Central memory CD8-positive, alpha-beta T cell (primary cell): Measurements from ENCODE around the gene GPC3.

Experiments used
- ATAC-seq: fragments of 150-1000 bp; cut with Tn5 transposase; replicated peaks from 2 replicates; pipeline ENCODE4 v1.10.0; 2022; ENCODE audit warnings: mild to moderate bottlenecking, moderate FRiP score, moderate number of reproducible peaks; ENCODE audit not compliant: poor library complexity, severe bottlenecking; ENCODE audit errors: extremely low read depth
- DNase-seq, 2 donors: peaks; one replicate each; pipeline ENCODE4 v3.0.0; 2021; ENCODE audit warnings: low spot score in 2 of 2
- H3K27ac Mint-ChIP-seq: one replicate; pipeline ENCODE4 v1.8.0; 2022; ENCODE audit warnings: low read depth, mild to moderate bottlenecking, moderate library complexity, mixed read lengths
- H3K27me3 Mint-ChIP-seq: one replicate; pipeline ENCODE4 v1.8.0; 2022; ENCODE audit warnings: mixed read lengths
- H3K36me3 Mint-ChIP-seq: one replicate; pipeline ENCODE4 v1.8.0; 2022; ENCODE audit warnings: mild to moderate bottlenecking, moderate library complexity, mixed read lengths; ENCODE audit not compliant: insufficient read depth
- H3K4me1 Mint-ChIP-seq: one replicate; pipeline ENCODE4 v1.8.0; 2022; ENCODE audit warnings: mixed read lengths
- H3K4me3 Mint-ChIP-seq: one replicate; pipeline ENCODE4 v1.8.0; 2022; ENCODE audit warnings: mild to moderate bottlenecking, moderate library complexity, mixed read lengths
- H3K9me3 Mint-ChIP-seq: one replicate; pipeline ENCODE4 v1.8.0; 2022; ENCODE audit warnings: mixed read lengths

GPC3 gene

GRCh38 chrX:133953078-133953477 is 32.3 kb downstream of the GPC3 start:
- Mint-ChIP-seq H3K9me3 (no peaks in the 10 kb centered on the region), H3K36me3 (no peaks in the 10 kb centered on the region), H3K4me1 (no peaks in the 10 kb centered on the region), H3K27me3 (peaks cover 21% of the 10 kb centered on the region), H3K27ac (no peak overlapping the region), H3K4me3 (no peak overlapping the region)
- ATAC-seq (no peak), DNase-seq (no peak)

- Mint-ChIP-seq H3K27me3 (peaks cover 21% of the 10 kb centered on the region), H3K27ac (no peak overlapping the region), H3K4me1 (no peaks in the 10 kb centered on the region), H3K36me3 (no peaks in the 10 kb centered on the region), H3K9me3 (no peaks in the 10 kb centered on the region), H3K4me3 (no peak overlapping the region)
- DNase-seq = no peak
- no peak for ATAC-seq
Measured at GRCh38 chrX:133951098-133951497, 34.3 kb downstream of the GPC3 start.

- DNase-seq (no peak), ATAC-seq (no peak)
- no peak overlapping the region for H3K4me3 Mint-ChIP-seq
- peaks cover 16% of the 10 kb centered on the region for H3K27me3 Mint-ChIP-seq
- no peaks in the 10 kb centered on the region for H3K4me1 Mint-ChIP-seq
- H3K27ac Mint-ChIP-seq = no peak overlapping the region
- no peaks in the 10 kb centered on the region for H3K36me3 Mint-ChIP-seq
- no peaks in the 10 kb centered on the region for H3K9me3 Mint-ChIP-seq
Measured at GRCh38 chrX:133950214-133950613, 35.2 kb downstream of the GPC3 start.

- Mint-ChIP-seq H3K27ac (no peak overlapping the region), H3K27me3 (peaks cover 6% of the 10 kb centered on the region), H3K9me3 (no peaks in the 10 kb centered on the region), H3K36me3 (no peaks in the 10 kb centered on the region), H3K4me3 (no peak overlapping the region), H3K4me1 (no peaks in the 10 kb centered on the region)
- ATAC-seq (no peak), DNase-seq (no peak)
Measured at GRCh38 chrX:133948895-133949294, 36.5 kb downstream of the GPC3 start.

GRCh38 chrX:133947996-133948395 is 37.4 kb downstream of the GPC3 start:
- Mint-ChIP-seq H3K36me3 (no peaks in the 10 kb centered on the region), H3K27me3 (no peaks in the 10 kb centered on the region), H3K9me3 (no peaks in the 10 kb centered on the region), H3K4me3 (no peak overlapping the region), H3K4me1 (no peaks in the 10 kb centered on the region), H3K27ac (no peak overlapping the region)
- ATAC-seq (no peak), DNase-seq (no peak)

GRCh38 chrX:133947022-133947421 is 38.4 kb downstream of the GPC3 start:
- DNase-seq (no peak), ATAC-seq (no peak)
- Mint-ChIP-seq H3K27me3 (no peaks in the 10 kb centered on the region), H3K4me1 (no peaks in the 10 kb centered on the region), H3K4me3 (no peak overlapping the region), H3K27ac (no peak overlapping the region), H3K36me3 (no peaks in the 10 kb centered on the region), H3K9me3 (no peaks in the 10 kb centered on the region)

- no peak for ATAC-seq
- no peak overlapping the region for H3K27ac Mint-ChIP-seq
- no peak for DNase-seq
- H3K9me3 Mint-ChIP-seq = no peaks in the 10 kb centered on the region
- no peak overlapping the region for H3K4me3 Mint-ChIP-seq
- H3K4me1 Mint-ChIP-seq = no peaks in the 10 kb centered on the region
- no peaks in the 10 kb centered on the region for H3K27me3 Mint-ChIP-seq
- no peaks in the 10 kb centered on the region for H3K36me3 Mint-ChIP-seq
Measured at GRCh38 chrX:133943507-133943906, 41.9 kb downstream of the GPC3 start.

- no peaks in the 10 kb centered on the region for H3K36me3 Mint-ChIP-seq
- no peaks in the 10 kb centered on the region for H3K9me3 Mint-ChIP-seq
- H3K4me1 Mint-ChIP-seq = no peaks in the 10 kb centered on the region
- no peak for ATAC-seq
- DNase-seq = no peak
- H3K27me3 Mint-ChIP-seq = no peaks in the 10 kb centered on the region
- H3K4me3 Mint-ChIP-seq = no peak overlapping the region
- no peak overlapping the region for H3K27ac Mint-ChIP-seq
Measured at GRCh38 chrX:133939655-133940302, 45.6 kb downstream of the GPC3 start.

GRCh38 chrX:133938530-133938929 is 46.9 kb downstream of the GPC3 start:
- Mint-ChIP-seq H3K36me3 (no peaks in the 10 kb centered on the region), H3K4me1 (no peaks in the 10 kb centered on the region), H3K27ac (no peak overlapping the region), H3K4me3 (no peak overlapping the region), H3K9me3 (no peaks in the 10 kb centered on the region), H3K27me3 (no peaks in the 10 kb centered on the region)
- ATAC-seq (no peak), DNase-seq (no peak)

- DNase-seq (no peak), ATAC-seq (no peak)
- Mint-ChIP-seq H3K36me3 (no peaks in the 10 kb centered on the region), H3K4me1 (no peaks in the 10 kb centered on the region), H3K9me3 (no peaks in the 10 kb centered on the region), H3K4me3 (no peak overlapping the region), H3K27ac (no peak overlapping the region), H3K27me3 (no peaks in the 10 kb centered on the region)
Measured at GRCh38 chrX:133937022-133937421, 48.4 kb downstream of the GPC3 start.

- Mint-ChIP-seq H3K4me1 (no peaks in the 10 kb centered on the region), H3K27me3 (peaks cover 7% of the 10 kb centered on the region), H3K9me3 (no peaks in the 10 kb centered on the region), H3K36me3 (no peaks in the 10 kb centered on the region), H3K27ac (no peak overlapping the region), H3K4me3 (no peak overlapping the region)
- ATAC-seq (no peak), DNase-seq (no peak)
Measured at GRCh38 chrX:133935076-133935475, 50.3 kb downstream of the GPC3 start.

GRCh38 chrX:133933316-133933715 is 52.1 kb downstream of the GPC3 start:
- H3K36me3 Mint-ChIP-seq = no peaks in the 10 kb centered on the region

GRCh38 chrX:133929836-133930464 is 55.4 kb downstream of the GPC3 start:
- Mint-ChIP-seq H3K4me3 (no peak overlapping the region), H3K36me3 (no peaks in the 10 kb centered on the region), H3K27me3 (peaks cover 7% of the 10 kb centered on the region), H3K9me3 (no peaks in the 10 kb centered on the region), H3K4me1 (no peaks in the 10 kb centered on the region), H3K27ac (no peak overlapping the region)
- ATAC-seq = no peak
- no peak for DNase-seq

More at GRCh38 chrX:133933316-133933715, 52.1 kb downstream of the GPC3 start:
- Mint-ChIP-seq H3K4me1 (no peaks in the 10 kb centered on the region), H3K4me3 (no peak overlapping the region), H3K9me3 (no peaks in the 10 kb centered on the region), H3K27me3 (peaks cover 7% of the 10 kb centered on the region), H3K27ac (no peak overlapping the region)
- DNase-seq (no peak), ATAC-seq (no peak)
